Stimulated activated CD4-positive, alpha-beta T cell treated with anti-CD3 and anti-CD28 coated beads, Interleukin-12 subunit alpha, Interleukin-12 subunit beta, amount 100 ng/mL, for 4 hours (primary cell): ENCODE measurements around the gene SLC10A1.
"Not testable (repeated sequence)": the region's sequence is repeated elsewhere in the genome, so short reads cannot be mapped to it uniquely, and the experiment has no call there.

Experiments used
- DNase-seq: peaks from one replicate; pipeline ENCODE4 v3.0.0-alpha.2; 2020

The SLC10A1 gene

GRCh38 chr14:69768873-69769272 lies 28.2 kb downstream of the SLC10A1 start:
- DNase-seq: no peak

GRCh38 chr14:69767369-69767999 lies 29.6 kb downstream of the SLC10A1 start:
- DNase-seq: peak; percentile 90

DNA sequence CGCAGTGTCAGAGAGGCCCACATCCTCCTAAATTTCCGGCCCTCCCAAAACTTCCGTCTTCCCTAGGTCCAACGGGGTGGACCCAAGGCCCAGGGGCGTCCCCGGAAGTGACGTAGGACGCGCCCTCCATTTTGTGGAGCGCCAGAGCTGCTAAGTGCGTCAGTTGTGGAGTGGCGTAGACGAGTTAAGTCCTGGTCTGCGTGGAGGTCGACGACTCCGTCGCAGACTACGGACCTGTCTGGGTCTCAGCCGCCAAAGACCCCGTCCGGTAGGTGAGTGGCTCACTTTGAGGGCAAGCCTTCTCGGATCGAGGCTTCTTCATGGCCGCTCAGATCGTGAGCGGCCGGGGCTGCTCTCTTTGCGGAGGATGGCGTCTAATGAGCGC lies 30.1 kb downstream of the SLC10A1 start, which contains the start of gene SRSF5:
Gene SRSF5, plus strand, starts transcription at position 159 of the 385 bp plus-strand sequence. CDS start 1,015 bp downstream, outside the sequence.
- DNase-seq: peak; percentile 91

GRCh38 chr14:69763761-69764510 lies 33.1 kb downstream of the SLC10A1 start:
- peak; percentile 17 for DNase-seq

DNA sequence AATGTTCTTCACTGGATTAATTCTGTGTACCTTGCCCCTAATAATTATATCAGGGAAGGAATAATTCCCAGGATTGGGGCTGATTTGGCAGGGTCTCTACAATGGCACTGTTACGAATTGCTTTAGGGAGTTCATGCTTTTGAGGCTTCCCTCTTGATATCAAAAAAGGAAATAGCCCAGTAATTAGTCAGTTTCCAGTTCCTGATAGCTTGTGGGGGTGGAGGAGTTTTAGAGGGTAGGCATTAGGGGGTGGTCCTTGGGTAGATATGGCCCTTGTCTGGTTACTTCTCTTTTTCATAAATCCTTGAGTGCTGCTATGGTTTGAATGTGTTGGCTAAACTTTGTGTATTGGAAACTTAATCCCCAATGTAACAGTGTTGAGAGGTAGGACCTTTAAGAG lies 36.2 kb downstream of the SLC10A1 start:
- DNase-seq: no peak

GRCh38 chr14:69756298-69756697 lies 40.7 kb downstream of the SLC10A1 start:
- no peak for DNase-seq

GRCh38 chr14:69755784-69756183 lies 41.3 kb downstream of the SLC10A1 start:
- no peak for DNase-seq

DNA sequence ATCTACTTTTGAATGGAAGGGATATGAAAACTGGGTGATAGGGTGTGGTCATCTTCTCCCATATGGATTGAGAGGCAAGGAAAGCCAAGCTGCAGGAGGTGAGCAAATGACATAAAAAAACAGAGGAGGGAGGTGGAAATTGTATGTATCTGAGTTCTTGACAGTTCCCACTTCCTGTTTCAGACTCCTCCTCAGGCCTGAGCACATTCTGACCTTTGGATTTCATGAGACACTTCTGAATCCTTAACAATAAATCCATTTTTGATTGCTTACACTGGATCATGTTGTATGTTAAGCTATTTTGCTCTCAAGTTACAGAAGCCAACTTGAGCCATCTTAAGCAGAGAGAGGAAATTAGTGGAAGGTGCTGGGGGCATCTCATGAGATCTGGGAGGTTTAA lies 41.7 kb downstream of the SLC10A1 start:
- DNase-seq: no peak

DNA sequence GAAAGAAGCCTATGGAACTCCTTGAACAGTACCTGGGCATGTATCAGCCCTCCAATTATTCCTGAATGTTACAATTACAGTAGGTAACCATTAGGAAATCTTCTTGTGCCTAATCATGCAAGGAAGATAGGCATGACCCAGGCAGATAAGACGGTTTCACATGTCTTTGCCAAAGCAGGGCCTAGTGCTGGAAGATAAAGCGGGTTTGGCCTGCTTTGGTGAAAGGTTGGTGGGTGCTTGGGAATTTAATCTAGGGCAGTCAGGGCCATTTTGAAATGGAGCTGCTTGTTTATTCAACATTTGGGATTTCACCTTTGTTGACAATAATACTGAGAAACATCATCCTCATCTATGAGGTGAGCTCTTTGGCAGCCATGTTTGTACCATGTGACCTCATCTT lies 42.6 kb downstream of the SLC10A1 start:
- DNase-seq: no peak

DNA sequence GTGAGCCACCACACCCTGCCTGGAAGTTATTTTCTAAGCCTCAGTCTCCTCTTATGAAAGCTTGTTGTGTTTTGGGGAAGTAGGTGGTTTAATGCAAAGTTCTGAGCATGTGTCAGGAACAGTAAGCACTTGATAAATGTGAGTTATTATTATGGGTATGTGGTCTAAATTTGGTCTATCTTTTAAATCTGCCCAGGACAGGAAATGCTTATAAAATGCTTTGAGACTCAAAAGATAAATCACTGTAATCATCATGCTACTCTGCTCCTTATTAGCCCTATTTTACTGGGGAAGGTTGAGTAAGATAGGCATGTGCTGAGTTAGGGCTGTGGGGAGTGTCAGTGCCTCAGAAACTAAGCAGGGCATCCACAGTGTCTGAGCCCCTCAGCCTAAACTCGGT lies 43.2 kb downstream of the SLC10A1 start:
- no peak for DNase-seq

DNA sequence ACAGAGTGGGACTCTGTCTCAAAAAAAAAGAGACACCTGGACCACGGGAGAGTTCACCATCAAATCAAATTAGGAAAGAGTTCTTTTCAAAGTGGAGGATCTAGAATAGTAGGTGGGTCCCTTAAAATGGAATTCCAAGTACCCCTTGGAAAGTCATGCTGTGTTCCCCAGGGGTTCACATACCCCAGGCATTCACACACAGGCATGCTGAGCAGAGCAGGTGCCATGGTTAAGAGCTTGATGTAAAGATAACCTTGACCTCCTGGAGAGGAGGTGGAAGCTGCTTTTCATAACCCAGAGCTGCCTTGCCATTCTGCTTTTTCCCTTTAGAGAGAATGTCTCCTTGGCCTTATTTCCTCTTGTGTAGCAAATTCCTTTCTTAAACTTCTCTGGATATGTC lies 44.3 kb downstream of the SLC10A1 start:
- DNase-seq: no peak

DNA sequence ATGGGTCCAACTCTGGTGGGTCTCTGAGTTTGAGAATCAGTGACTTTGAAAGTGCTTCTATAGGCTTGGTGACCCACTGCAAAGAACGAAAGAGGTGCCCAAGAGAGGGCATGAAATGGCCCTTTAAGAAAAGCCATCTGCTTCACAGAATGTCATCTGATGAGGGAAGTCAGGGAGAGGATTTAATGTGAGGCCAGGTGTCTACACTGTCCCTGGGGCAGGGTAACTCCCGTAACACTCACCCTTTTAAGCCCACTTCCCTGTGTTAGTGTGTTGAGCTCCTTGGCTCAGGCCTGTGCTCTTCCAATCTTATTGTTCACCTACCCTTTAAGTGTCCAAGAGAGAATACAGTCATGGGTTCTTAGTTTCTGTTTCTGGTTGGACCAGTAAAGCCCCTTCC lies 46.5 kb downstream of the SLC10A1 start:
- DNase-seq: no peak

DNA sequence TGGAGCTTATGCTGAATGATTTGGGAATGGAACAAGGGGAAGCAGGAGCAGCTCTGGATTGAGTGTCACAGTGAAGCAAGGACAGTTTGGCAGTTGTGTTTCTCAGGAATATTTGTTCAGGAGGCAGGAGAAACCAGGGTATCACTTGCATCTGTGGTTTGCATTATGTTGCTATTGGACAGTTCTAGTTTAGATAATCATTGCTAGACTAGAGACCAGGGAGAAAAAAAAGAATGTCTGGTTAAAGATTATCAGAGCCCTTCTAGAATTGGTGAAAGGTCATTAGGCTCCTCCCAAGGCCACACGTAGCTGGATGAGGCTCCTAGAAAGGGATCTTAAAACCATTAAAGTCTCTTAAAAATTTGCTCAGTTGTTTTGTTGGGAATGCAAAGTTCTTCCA lies 47.1 kb downstream of the SLC10A1 start:
- no peak for DNase-seq

GRCh38 chr14:69741055-69741454 lies 56.0 kb downstream of the SLC10A1 start:
- DNase-seq: no peak

- DNase-seq: not testable (repeated sequence)
These were observed 60.6 kb downstream of the SLC10A1 start for GRCh38 chr14:69736405-69736804.

DNA sequence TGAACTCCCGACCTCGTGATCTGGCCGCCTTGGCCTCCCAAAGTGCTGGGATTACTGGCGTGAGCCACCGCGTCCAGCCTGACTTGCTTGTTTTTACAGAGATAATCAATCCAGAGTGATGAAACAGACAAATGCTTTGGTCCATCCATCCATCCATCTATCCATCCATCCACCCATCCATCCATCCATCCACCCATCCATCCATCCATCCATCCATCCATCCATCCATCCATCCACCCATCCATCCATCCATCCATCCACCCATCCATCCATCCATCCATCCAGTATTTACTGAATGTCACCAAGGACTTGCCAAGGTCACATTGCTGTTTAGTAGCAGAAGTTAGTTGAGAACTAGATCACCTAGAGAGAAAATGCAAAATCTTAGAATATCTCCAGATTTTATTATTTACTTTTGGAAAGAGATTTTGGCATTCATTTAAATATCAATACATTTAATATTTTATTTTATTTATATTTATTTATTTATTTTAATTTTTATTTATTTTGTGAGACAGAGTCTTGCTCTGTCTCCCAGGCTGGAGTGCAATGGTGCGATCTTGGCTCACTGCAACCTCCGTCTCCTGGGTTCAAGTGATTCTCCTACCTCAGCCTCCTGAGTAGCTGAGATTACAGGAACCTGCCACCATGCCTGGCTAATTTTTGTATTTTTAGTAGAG lies 65.0 kb downstream of the SLC10A1 start:
- not testable (repeated sequence) for DNase-seq

- DNase-seq: no peak
These were observed 69.2 kb downstream of the SLC10A1 start for GRCh38 chr14:69727860-69728259.

GRCh38 chr14:69726761-69727511 lies 70.1 kb downstream of the SLC10A1 start:
- peak; percentile 83 for DNase-seq
